Activated CD4-positive, alpha-beta memory T cell treated with anti-CD3 and anti-CD28 coated beads, Interleukin-2, amount 10 ng/mL, durations not matched to agents 7 days and 5 days (primary cell): Measurements from ENCODE around the gene ENTPD1. TPM values are rescaled to one million over a fixed set of nuclear protein-coding genes. Genes with fewer than 3 reads are reported as not detected.
A peak's percentile ranks its signal among the peaks of the same experiment; 100 is the strongest.

Experiments
- CTCF ChIA-PET: fragments of 350-600 bp; sonication (Branson Sonifier 250); formaldehyde crosslinking; loops from one replicate; lab custom pipeline; 2021; ENCODE audit warnings: antibody characterized with exemption, inconsistent platforms; lab: Charles Lee
- POLR2A ChIA-PET: fragments of 350-600 bp; sonication (Branson Sonifier 250); formaldehyde crosslinking; loops from one replicate; lab custom pipeline; 2021; ENCODE audit warnings: antibody characterized with exemption; lab: Charles Lee
- DNase-seq: peaks from one replicate; pipeline ENCODE4 v3.0.0-alpha.2; 2020
- H3K27ac Mint-ChIP-seq: one replicate; pipeline ENCODE4 v1.8.0; 2021; ENCODE audit warnings: mild to moderate bottlenecking, mixed read lengths
- H3K27me3 Mint-ChIP-seq: one replicate; pipeline ENCODE4 v1.8.0; 2021; ENCODE audit warnings: mixed read lengths
- H3K36me3 Mint-ChIP-seq: one replicate; pipeline ENCODE4 v1.8.0; 2021; ENCODE audit warnings: low read depth, mixed read lengths
- H3K4me1 Mint-ChIP-seq: one replicate; pipeline ENCODE4 v1.8.0; 2021; ENCODE audit warnings: mixed read lengths
- H3K4me3 Mint-ChIP-seq: one replicate; pipeline ENCODE4 v1.8.0; 2021; ENCODE audit warnings: mild to moderate bottlenecking, mixed read lengths
- H3K9me3 Mint-ChIP-seq: one replicate; pipeline ENCODE4 v1.8.0; 2021; ENCODE audit warnings: mixed read lengths
- total RNA-seq, 2 experiments: library from RNA; stranded (reverse); gene quantifications; one replicate each; pipeline ENCODE4 v1.2.3, GENCODE V29; 2021

ENTPD1 gene
- total RNA-seq, 2 experiments from 2014 or later: 29.7 to 33.3 TPM

- no peak for DNase-seq
- ChIA-PET CTCF (no interaction called here), POLR2A (interaction anchor here (0.9 to 3.7 kb wide), 3 partner anchors 9 to 13 kb away, joined by 3 to 26 read pairs (median 3); no protein-coding TSS in a partner anchor)
- H3K27ac Mint-ChIP-seq: no peak overlapping the region
- H3K36me3 Mint-ChIP-seq: peaks cover 25% of the 10 kb centered on the region
- H3K4me1 Mint-ChIP-seq: peaks cover 32% of the 10 kb centered on the region
- H3K27me3 Mint-ChIP-seq: peaks cover 7% of the 10 kb centered on the region
- no peak overlapping the region for H3K4me3 Mint-ChIP-seq
- H3K9me3 Mint-ChIP-seq: no peaks in the 10 kb centered on the region
Observed at GRCh38 chr10:95820363-95820762, 64.4 kb downstream of the ENTPD1 start.

- Mint-ChIP-seq H3K4me3 (no peak overlapping the region), H3K4me1 (peaks cover 32% of the 10 kb centered on the region), H3K27ac (peak overlapping the region; percentile 40), H3K27me3 (peaks cover 7% of the 10 kb centered on the region), H3K9me3 (no peaks in the 10 kb centered on the region), H3K36me3 (peaks cover 22% of the 10 kb centered on the region)
- POLR2A ChIA-PET: interaction anchor here (0.6 to 3.7 kb wide), 8 partner anchors 10 to 129 kb away, joined by 3 to 26 read pairs (median 3); partner anchors contain the start of gene TCTN3
- CTCF ChIA-PET: interaction anchor here (1.2 kb wide), 1 partner anchor 20 kb away, joined by 5 read pairs; no protein-coding TSS in a partner anchor
- DNase-seq: no peak
Observed at GRCh38 chr10:95821720-95822119, 65.8 kb downstream of the ENTPD1 start.

- CTCF ChIA-PET: interaction anchor here (0.6 to 1.9 kb wide), 3 partner anchors 11 to 136 kb away, joined by 3 to 10 read pairs (median 6); partner anchors contain the start of gene TCTN3
- peaks cover 2% of the 10 kb centered on the region for H3K9me3 Mint-ChIP-seq
- peak overlapping the region; percentile 6 for H3K4me3 Mint-ChIP-seq
- H3K4me1 Mint-ChIP-seq: peaks cover 53% of the 10 kb centered on the region
- H3K27me3 Mint-ChIP-seq: no peaks in the 10 kb centered on the region
- DNase-seq: no peak
- H3K36me3 Mint-ChIP-seq: peaks cover 44% of the 10 kb centered on the region
- POLR2A ChIA-PET: interaction anchor here (1.0 to 8.8 kb wide), 5 partner anchors 9 to 136 kb away, joined by 3 to 100 read pairs (median 26); partner anchors contain the start of genes ENTPD1 and TCTN3
- peak overlapping the region; percentile 99 for H3K27ac Mint-ChIP-seq
Observed at GRCh38 chr10:95830044-95830443, 74.1 kb downstream of the ENTPD1 start.

GRCh38 chr10:95831076-95831475 lies 75.1 kb downstream of the ENTPD1 start:
- Mint-ChIP-seq H3K27ac (peak overlapping the region; percentile 99), H3K27me3 (no peaks in the 10 kb centered on the region), H3K4me3 (peak overlapping the region; percentile 76), H3K9me3 (peaks cover 3% of the 10 kb centered on the region), H3K4me1 (peaks cover 63% of the 10 kb centered on the region), H3K36me3 (peaks cover 52% of the 10 kb centered on the region)
- ChIA-PET POLR2A (interaction anchor here (1.7 to 8.8 kb wide), 8 partner anchors 10 to 137 kb away, joined by 6 to 100 read pairs (median 22); partner anchors contain the start of genes CC2D2B, ENTPD1 and TCTN3), CTCF (interaction anchor here (2.1 to 4.7 kb wide), 3 partner anchors 10 to 136 kb away, joined by 10 to 52 read pairs (median 24); partner anchors contain the start of gene TCTN3)
- no peak for DNase-seq

- H3K4me3 Mint-ChIP-seq: peak overlapping the region; percentile 76
- H3K27me3 Mint-ChIP-seq: no peaks in the 10 kb centered on the region
- peak overlapping the region; percentile 99 for H3K27ac Mint-ChIP-seq
- DNase-seq: peak; percentile 35
- CTCF ChIA-PET: interaction anchor here (2.1 to 4.7 kb wide), 3 partner anchors 10 to 137 kb away, joined by 10 to 52 read pairs (median 24); partner anchors contain the start of gene TCTN3
- peaks cover 3% of the 10 kb centered on the region for H3K9me3 Mint-ChIP-seq
- H3K4me1 Mint-ChIP-seq: peaks cover 66% of the 10 kb centered on the region
- POLR2A ChIA-PET: interaction anchor here (0.8 to 8.8 kb wide), 11 partner anchors 11 to 143 kb away, joined by 3 to 100 read pairs (median 11); partner anchors contain the start of genes CC2D2B, ENTPD1 and TCTN3
- peaks cover 50% of the 10 kb centered on the region for H3K36me3 Mint-ChIP-seq
Observed at GRCh38 chr10:95831515-95831914, 75.6 kb downstream of the ENTPD1 start.

DNA sequence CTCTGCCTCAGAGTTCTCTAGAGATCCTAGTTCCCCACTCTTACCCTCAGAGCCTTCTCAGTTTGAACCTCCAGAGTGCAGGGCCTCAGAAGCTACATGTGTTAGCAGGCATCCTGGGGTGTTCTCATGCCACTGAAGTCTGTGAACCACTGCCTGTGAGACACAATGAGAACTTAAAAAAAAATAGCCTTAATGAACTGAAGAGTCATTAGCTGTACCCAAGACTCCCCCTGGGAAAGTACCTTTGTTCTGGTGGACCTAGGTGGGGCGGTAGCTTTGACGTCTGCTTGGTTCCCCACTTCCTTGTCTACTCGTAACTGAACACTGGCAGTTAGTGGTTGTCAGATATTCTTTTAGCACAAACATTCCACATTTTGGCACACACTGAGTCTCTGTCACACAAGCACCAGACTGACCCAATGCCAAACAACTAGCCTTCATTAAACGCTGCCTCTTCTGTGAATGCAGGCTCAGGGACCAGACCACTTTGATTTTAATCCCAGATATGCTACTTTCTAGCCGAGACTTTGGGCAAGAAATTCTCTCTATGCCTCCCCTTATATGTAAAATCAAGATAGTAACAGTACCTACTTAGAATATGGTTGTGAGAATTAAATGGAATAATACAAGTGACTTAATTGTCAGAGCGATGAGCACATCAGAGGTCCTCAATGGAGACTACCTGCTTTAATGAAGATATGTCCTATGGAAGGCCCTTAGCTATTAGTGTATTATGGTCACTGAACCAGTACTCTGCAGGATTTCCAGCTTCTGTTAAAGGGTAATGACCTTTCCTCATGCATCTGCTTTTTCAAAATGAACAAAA lies 76.5 kb downstream of the ENTPD1 start:
- CTCF ChIA-PET: interaction anchor here (1.0 to 4.7 kb wide), 5 partner anchors 9 to 138 kb away, joined by 3 to 52 read pairs (median 10); partner anchors contain the start of gene TCTN3
- POLR2A ChIA-PET: interaction anchor here (0.8 to 8.8 kb wide), 15 partner anchors 10 to 257 kb away, joined by 3 to 100 read pairs (median 7); partner anchors contain the start of genes CC2D2B, ENTPD1 and TCTN3
- no peaks in the 10 kb centered on the region for H3K27me3 Mint-ChIP-seq
- H3K36me3 Mint-ChIP-seq: peaks cover 51% of the 10 kb centered on the region
- H3K27ac Mint-ChIP-seq: peak overlapping the region; percentile 99
- H3K4me3 Mint-ChIP-seq: peak overlapping the region; percentile 76
- H3K9me3 Mint-ChIP-seq: peaks cover 3% of the 10 kb centered on the region
- H3K4me1 Mint-ChIP-seq: peaks cover 75% of the 10 kb centered on the region
- DNase-seq: peak; percentile 78

- CTCF ChIA-PET: interaction anchor here (0.5 to 4.7 kb wide), 6 partner anchors 8 to 1480 kb away, joined by 3 to 52 read pairs (median 8); partner anchors contain the start of gene TCTN3
- no peak for DNase-seq
- Mint-ChIP-seq H3K4me3 (no peak overlapping the region), H3K27ac (peak overlapping the region; percentile 99), H3K36me3 (peaks cover 47% of the 10 kb centered on the region), H3K9me3 (peaks cover 3% of the 10 kb centered on the region), H3K27me3 (no peaks in the 10 kb centered on the region), H3K4me1 (peaks cover 82% of the 10 kb centered on the region)
- POLR2A ChIA-PET: interaction anchor here (1.3 to 8.8 kb wide), 10 partner anchors 9 to 145 kb away, joined by 4 to 100 read pairs (median 15); partner anchors contain the start of genes ENTPD1 and TCTN3
Observed at GRCh38 chr10:95833042-95833610, 77.2 kb downstream of the ENTPD1 start.

- H3K36me3 Mint-ChIP-seq: peaks cover 40% of the 10 kb centered on the region
- H3K9me3 Mint-ChIP-seq: peaks cover 3% of the 10 kb centered on the region
- H3K27me3 Mint-ChIP-seq: no peaks in the 10 kb centered on the region
- ChIA-PET CTCF (interaction anchor here (0.9 to 4.7 kb wide), 4 partner anchors 7 to 140 kb away, joined by 3 to 52 read pairs (median 16); partner anchors contain the start of gene TCTN3), POLR2A (interaction anchor here (1.2 to 8.8 kb wide), 5 partner anchors 8 to 141 kb away, joined by 3 to 100 read pairs (median 35); partner anchors contain the start of genes ENTPD1 and TCTN3)
- peak overlapping the region; percentile 99 for H3K27ac Mint-ChIP-seq
- no peak overlapping the region for H3K4me3 Mint-ChIP-seq
- no peak for DNase-seq
- H3K4me1 Mint-ChIP-seq: peaks cover 85% of the 10 kb centered on the region
Observed at GRCh38 chr10:95834406-95834805, 78.4 kb downstream of the ENTPD1 start.

- Mint-ChIP-seq H3K9me3 (peaks cover 3% of the 10 kb centered on the region), H3K27me3 (no peaks in the 10 kb centered on the region), H3K4me1 (peaks cover 85% of the 10 kb centered on the region), H3K4me3 (no peak overlapping the region), H3K36me3 (peaks cover 32% of the 10 kb centered on the region), H3K27ac (peak overlapping the region; percentile 89)
- CTCF ChIA-PET: interaction anchor here (2.8 to 14.8 kb wide), 3 partner anchors 77 to 142 kb away, joined by 7 to 379 read pairs (median 52); partner anchors contain the start of gene TCTN3
- DNase-seq: no peak
- POLR2A ChIA-PET: interaction anchor here (1.1 to 8.8 kb wide), 6 partner anchors 7 to 141 kb away, joined by 3 to 100 read pairs (median 18); partner anchors contain the start of genes ENTPD1 and TCTN3
Observed at GRCh38 chr10:95835149-95835860, 79.3 kb downstream of the ENTPD1 start.

DNA sequence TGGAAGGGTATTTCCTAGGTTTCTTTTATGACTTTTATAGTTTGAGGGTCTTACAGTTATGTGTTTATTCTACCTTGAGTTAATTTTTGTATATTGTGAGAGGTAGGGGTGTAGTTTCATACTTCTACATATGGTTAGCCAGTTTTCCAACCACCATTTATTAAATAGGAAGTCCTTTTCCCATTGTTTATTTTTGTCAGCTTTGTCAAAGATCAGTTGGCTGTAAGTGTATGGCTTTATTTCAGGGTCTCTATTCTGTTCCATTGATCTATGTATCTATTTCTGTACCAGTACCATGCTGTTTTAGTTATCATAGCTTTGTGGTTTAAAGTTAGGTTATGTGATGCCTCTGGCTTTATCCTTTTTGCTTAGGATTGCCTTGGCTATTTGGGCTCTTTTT lies 79.9 kb downstream of the ENTPD1 start:
- DNase-seq: no peak
- no peaks in the 10 kb centered on the region for H3K27me3 Mint-ChIP-seq
- POLR2A ChIA-PET: interaction anchor here (1.1 to 8.8 kb wide), 4 partner anchors 9 to 142 kb away, joined by 4 to 80 read pairs (median 18); partner anchors contain the start of genes ENTPD1 and TCTN3
- no peak overlapping the region for H3K4me3 Mint-ChIP-seq
- peaks cover 87% of the 10 kb centered on the region for H3K4me1 Mint-ChIP-seq
- peaks cover 3% of the 10 kb centered on the region for H3K9me3 Mint-ChIP-seq
- H3K27ac Mint-ChIP-seq: peak overlapping the region; percentile 89
- H3K36me3 Mint-ChIP-seq: peaks cover 28% of the 10 kb centered on the region
- CTCF ChIA-PET: interaction anchor here (1.0 to 14.8 kb wide), 4 partner anchors 9 to 142 kb away, joined by 3 to 379 read pairs (median 8); partner anchors contain the start of gene TCTN3
